ENCODE data around the gene POLR3B. TPM values are rescaled to one million over a fixed set of nuclear protein-coding genes. Genes with fewer than 3 reads are reported as not detected.

POLR3B gene
- polyA plus RNA-seq, 2 donors = 3.1 to 6.6 TPM

DNA sequence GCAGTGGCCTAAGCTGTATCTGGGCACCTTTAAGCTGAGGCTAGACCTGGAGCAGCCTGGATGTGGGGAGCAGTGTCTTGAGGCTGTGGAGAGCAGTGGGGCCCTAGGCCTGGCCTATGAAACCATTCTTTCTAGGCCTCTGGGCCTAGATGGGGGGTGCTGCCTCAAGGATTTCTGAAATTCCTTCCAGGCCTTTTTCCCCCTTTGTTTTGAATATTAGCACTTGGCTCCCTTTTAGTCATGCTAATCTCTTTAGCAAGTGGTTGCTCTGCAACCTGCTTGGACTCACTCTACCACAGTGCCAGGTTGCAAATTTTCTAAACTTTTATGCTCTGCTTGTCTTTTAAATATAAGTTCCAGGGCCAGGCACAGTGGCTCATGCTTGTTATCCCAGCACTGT, 183.7 kb downstream of the POLR3B start:
- H3K36me3 ChIP-seq (ENCODE audit: control insufficient read depth in 2 of 2, insufficient read depth in 2 of 2, low read length in 1 of 2) = no peaks in the 10 kb centered on the region
- no peaks in the 10 kb centered on the region for H3K4me1 ChIP-seq (ENCODE audit: control insufficient read depth in 2 of 2, insufficient read depth in 2 of 2, low read length in 1 of 2)
- no peak overlapping the region for H3K27ac ChIP-seq (ENCODE audit: low read depth in 2 of 2, low read length in 1 of 2)
- H3K4me3 ChIP-seq (ENCODE audit: low read depth in 1 of 2, low read length in 2 of 2) = no peak overlapping the region
- no peaks in the 10 kb centered on the region for H3K27me3 ChIP-seq (ENCODE audit: control insufficient read depth in 1 of 2, insufficient read depth in 2 of 2, low read length in 2 of 2)
- peaks cover 3 to 7% of the 10 kb centered on the region in 2 donors for H3K9me3 ChIP-seq (ENCODE audit: control insufficient read depth in 2 of 2, insufficient read depth in 1 of 2, low read depth in 1 of 2, low read length in 1 of 2)

- no peak overlapping the region for H3K27ac ChIP-seq (ENCODE audit: low read depth in 2 of 2, low read length in 1 of 2)
- H3K9me3 ChIP-seq (ENCODE audit: control insufficient read depth in 2 of 2, insufficient read depth in 1 of 2, low read depth in 1 of 2, low read length in 1 of 2) = peaks cover 3 to 4% of the 10 kb centered on the region in 2 donors
- H3K4me1 ChIP-seq (ENCODE audit: control insufficient read depth in 2 of 2, insufficient read depth in 2 of 2, low read length in 1 of 2) = no peaks in the 10 kb centered on the region
- H3K36me3 ChIP-seq (ENCODE audit: control insufficient read depth in 2 of 2, insufficient read depth in 2 of 2, low read length in 1 of 2) = no peaks in the 10 kb centered on the region
- 78 to 81% methylated on average over 9 of the region's 9 CpGs for WGBS, 2 donors
- H3K4me3 ChIP-seq (ENCODE audit: low read depth in 1 of 2, low read length in 2 of 2) = no peak overlapping the region
- H3K27me3 ChIP-seq (ENCODE audit: control insufficient read depth in 1 of 2, insufficient read depth in 2 of 2, low read length in 2 of 2) = no peaks in the 10 kb centered on the region
Measured at GRCh38 chr12:106551410-106551809, 193.9 kb downstream of the POLR3B start.

DNA sequence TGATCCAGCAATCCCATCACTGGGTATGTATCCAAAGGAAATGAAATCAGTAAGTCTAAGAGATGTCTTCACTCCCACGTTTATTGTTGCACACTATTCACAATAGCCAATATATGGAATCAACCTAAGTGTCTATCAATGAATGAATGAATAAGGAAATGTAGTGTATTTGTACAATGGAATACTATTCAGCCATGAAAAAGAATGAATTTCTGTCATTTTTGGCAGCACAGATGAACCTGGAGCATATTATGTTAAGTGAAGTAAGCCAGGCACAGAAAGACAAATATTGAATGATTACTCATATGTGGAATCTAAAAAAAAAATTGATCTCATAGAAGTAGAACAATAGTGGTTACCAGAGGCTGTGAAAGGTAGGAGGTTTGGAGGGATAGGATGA, 194.7 kb downstream of the POLR3B start:
- Histone ChIP-seq H3K9me3 (ENCODE audit: control insufficient read depth in 2 of 2, insufficient read depth in 1 of 2, low read depth in 1 of 2, low read length in 1 of 2) (peaks cover 3 to 4% of the 10 kb centered on the region in 2 donors), H3K27me3 (ENCODE audit: control insufficient read depth in 1 of 2, insufficient read depth in 2 of 2, low read length in 2 of 2) (no peaks in the 10 kb centered on the region), H3K27ac (ENCODE audit: low read depth in 2 of 2, low read length in 1 of 2) (no peak overlapping the region), H3K4me1 (ENCODE audit: control insufficient read depth in 2 of 2, insufficient read depth in 2 of 2, low read length in 1 of 2) (no peaks in the 10 kb centered on the region), H3K36me3 (ENCODE audit: control insufficient read depth in 2 of 2, insufficient read depth in 2 of 2, low read length in 1 of 2) (no peaks in the 10 kb centered on the region), H3K4me3 (ENCODE audit: low read depth in 1 of 2, low read length in 2 of 2) (no peak overlapping the region)
- WGBS, 2 donors = 82 to 85% methylated on average over 1 of the region's 1 CpG

Other genes starting within 250 kb of the POLR3B start
- under 1 TPM; 0.73 to 0.82 TPM for gene NUAK1, start 218.8 kb upstream of the POLR3B start, polyA plus RNA-seq
- 10 to 100 TPM; 19.9 to 54.8 TPM for gene CKAP4, start 109.7 kb upstream of the POLR3B start, polyA plus RNA-seq
- 10 to 100 TPM; 10.6 to 19.4 TPM for gene TCP11L2, start 55.0 kb upstream of the POLR3B start, polyA plus RNA-seq
- not detected for gene RFX4, start 225.3 kb downstream of the POLR3B start, polyA plus RNA-seq

Measured in esophagus (tissue), 2 donors.